ENCODE data around the gene IL19. TPM values are rescaled to one million over a fixed set of nuclear protein-coding genes. Genes with fewer than 3 reads are reported as not detected.

The IL19 gene
- total and polyA plus RNA-seq, 2 of the 13 experiments (the other 11 are each of a cell fraction or from before 2014, with no cell fraction given): not detected

- TF ChIP-seq ZFY (CRISPR knock-in tag; IDR thresholded peaks at IDR 0.05) (no peak), SMAD9 (CRISPR knock-in tag; IDR thresholded peaks at IDR 0.05) (no peak), ZNF468 (CRISPR knock-in tag; IDR thresholded peaks at IDR 0.05) (no peak)
- TF ChIP-seq, protein P1, sequence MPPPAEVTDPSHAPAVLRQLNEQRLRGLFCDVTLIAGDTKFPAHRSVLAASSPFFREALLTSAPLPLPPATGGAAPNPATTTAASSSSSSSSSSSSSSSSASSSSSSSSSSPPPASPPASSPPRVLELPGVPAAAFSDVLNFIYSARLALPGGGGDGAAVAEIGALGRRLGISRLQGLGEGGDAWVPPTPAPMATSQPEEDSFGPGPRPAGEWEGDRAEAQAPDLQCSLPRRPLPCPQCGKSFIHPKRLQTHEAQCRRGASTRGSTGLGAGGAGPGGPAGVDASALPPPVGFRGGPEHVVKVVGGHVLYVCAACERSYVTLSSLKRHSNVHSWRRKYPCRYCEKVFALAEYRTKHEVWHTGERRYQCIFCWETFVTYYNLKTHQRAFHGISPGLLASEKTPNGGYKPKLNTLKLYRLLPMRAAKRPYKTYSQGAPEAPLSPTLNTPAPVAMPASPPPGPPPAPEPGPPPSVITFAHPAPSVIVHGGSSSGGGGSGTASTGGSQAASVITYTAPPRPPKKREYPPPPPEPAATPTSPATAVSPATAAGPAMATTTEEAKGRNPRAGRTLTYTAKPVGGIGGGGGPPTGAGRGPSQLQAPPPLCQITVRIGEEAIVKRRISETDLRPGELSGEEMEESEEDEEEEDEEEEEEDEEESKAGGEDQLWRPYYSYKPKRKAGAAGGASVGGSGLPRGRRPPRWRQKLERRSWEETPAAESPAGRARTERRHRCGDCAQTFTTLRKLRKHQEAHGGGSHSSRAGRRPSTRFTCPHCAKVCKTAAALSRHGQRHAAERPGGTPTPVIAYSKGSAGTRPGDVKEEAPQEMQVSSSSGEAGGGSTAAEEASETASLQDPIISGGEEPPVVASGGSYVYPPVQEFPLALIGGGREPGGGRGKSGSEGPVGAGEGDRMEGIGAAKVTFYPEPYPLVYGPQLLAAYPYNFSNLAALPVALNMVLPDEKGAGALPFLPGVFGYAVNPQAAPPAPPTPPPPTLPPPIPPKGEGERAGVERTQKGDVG (CRISPR knock-in tag; IDR thresholded peaks at IDR 0.05; ENCODE audit: borderline replicate concordance): no peak
Observed at GRCh38 chr1:206863266-206863665, 92.7 kb downstream of the IL19 start (continued).

DNA sequence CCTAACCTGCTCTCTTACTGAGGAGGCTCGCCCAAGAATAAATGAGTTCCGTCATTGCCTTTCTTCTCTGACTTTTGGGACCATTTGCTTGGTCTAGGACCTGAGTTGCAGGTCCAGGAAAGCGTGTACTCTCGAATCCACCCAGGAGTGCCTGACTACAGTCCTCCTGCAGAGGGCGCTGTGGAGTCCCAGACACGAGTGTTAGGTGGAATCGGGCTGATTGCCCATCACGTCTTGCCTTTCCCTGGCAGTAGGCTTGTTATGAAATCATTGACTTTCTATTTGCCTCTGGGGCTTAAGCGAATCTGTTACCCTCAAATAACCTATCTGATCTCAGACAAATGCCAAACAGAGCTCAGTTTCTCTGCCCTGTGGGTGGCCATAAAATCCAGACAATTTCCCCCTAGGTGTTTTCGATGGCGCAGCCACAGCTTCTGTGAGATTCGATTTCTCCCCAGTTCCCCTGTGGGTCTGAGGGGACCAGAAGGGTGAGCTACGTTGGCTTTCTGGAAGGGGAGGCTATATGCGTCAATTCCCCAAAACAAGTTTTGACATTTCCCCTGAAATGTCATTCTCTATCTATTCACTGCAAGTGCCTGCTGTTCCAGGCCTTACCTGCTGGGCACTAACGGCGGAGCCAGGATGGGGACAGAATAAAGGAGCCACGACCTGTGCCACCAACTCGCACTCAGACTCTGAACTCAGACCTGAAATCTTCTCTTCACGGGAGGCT, 94.5 kb downstream of the IL19 start, which contains the start of gene IL20:
Gene IL20 (plus strand): TSS at position 685 of the 733 bp plus-strand sequence. CDS start 230 bp downstream, outside the sequence.
- peak; percentile 75 for TF ChIP-seq CTCF (CRISPR knock-in tag; IDR thresholded peaks at IDR 0.05)
- no peak for TF ChIP-seq ZNF136 (CRISPR knock-in tag; IDR thresholded peaks at IDR 0.05; ENCODE audit: low read depth)
- TF ChIP-seq ZNF441 (CRISPR knock-in tag; IDR thresholded peaks at IDR 0.05; ENCODE audit: borderline replicate concordance): 0 out of 2 replicates have a peak, but pooled peaks have one; percentile 34
- TF ChIP-seq STAG1 (CRISPR knock-in tag; IDR thresholded peaks at IDR 0.05): peak; percentile 30; the same call in 1 of the 2 replicates
- peak; percentile 18; the same call in 1 of the 2 replicates for TF ChIP-seq SMC3 (IDR thresholded peaks at IDR 0.05; ENCODE audit: low read length)
- in situ Hi-C loops (cut with HindIII; ENCODE audit: extremely low pct_ligation_motif_present, low pct_unique_long_range_greater_than_20kb) (no loop called here), intact Hi-C loops (cut with micrococcal nuclease; ENCODE audit: unreplicated experiment) (loop anchor here (1.0 to 5.0 kb wide), 2 partner anchors 47 to 117 kb away; no protein-coding TSS in a partner anchor)
- Histone ChIP-seq H3K27me3 (ENCODE audit: control insufficient read depth in 1 of 2, insufficient read depth in 2 of 2, low read length in 2 of 2) (peaks cover 0 to 8% of the 10 kb centered on the region in 2 experiments; a peak in 2 of 5 replicates), H3K36me3 (replicated peaks in 1 of 2; ENCODE audit: control insufficient read depth in 1 of 2, insufficient read depth in 2 of 2, low read length in 2 of 2) (no peaks in the 10 kb centered on the region), H3K4me1 (ENCODE audit: insufficient read depth, low read length) (no peaks in the 10 kb centered on the region), H3K4me2 (ENCODE audit: low read depth, low read length) (no peak within 1 kb of the TSS), H3K79me2 (ENCODE audit: insufficient read depth, low read length) (no peaks in the 10 kb centered on the region), H3K9ac (ENCODE audit: insufficient read depth, low read depth, low read length) (no peak within 1 kb of the TSS), H3K27ac (ENCODE audit: extremely low read length, insufficient read depth, low read length) (no peak within 1 kb of the TSS), H4K20me1 (ENCODE audit: insufficient read depth, low read length) (no peaks in the 10 kb centered on the region), H3K4me3 (replicated peaks in 1 of 3; ENCODE audit: insufficient read depth in 1 of 3, low read depth in 2 of 3, low read length in 3 of 3) (no peak within 1 kb of the TSS), H2AFZ (ENCODE audit: low read length) (no peak within 1 kb of the TSS), H3K9me3 (ENCODE audit: low read length) (no peaks in the 10 kb centered on the region)
- POLR2A ChIA-PET: no interaction called here
- no TSS peak for BruUV-seq (replicated peaks)
- CTCF ChIA-PET (ENCODE audit: low intra/inter-chr PET ratio, low total read pairs): no interaction called here
- FAIRE-seq (peak; percentile 39), ATAC-seq (peak; percentile 77), DNase-seq (ENCODE audit: low spot score) (peak; percentile 36)
- WGBS (ENCODE audit: low lambda C conversion rate): 24% methylated on average over 17 of the region's 19 CpGs
